Measurements from ENCODE around the gene SMIM45.

The SMIM45 gene

DNA sequence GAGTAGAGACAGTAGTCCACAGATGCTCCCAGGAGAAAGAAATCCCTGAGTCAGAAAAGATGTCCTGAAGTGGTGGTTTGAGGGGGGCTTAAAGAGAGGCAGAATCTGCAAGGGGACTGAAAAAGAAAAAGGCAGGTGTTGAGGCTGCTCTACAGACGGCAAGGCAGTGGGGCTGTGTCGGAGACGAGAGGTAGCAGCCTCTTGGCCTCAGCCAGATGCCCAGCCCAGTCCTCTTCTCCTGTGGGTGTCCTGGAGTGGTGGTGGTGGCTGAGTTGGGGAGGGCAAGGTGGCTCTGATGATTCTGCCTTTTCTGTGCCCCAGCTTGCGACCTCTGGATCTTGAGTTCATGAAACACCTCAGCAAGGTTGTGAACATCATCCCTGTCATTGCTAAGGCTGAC lies 37.3 kb downstream of the SMIM45 start:
- ATAC-seq (replicated peaks in 1 of 4) (no peak), DNase-seq (no peak)
- H3K36me3 ChIP-seq (ENCODE audit: control insufficient read depth in 2 of 2, extremely low read depth in 1 of 2, insufficient read depth in 1 of 2, low read length in 1 of 2), result no peaks in the 10 kb centered on the region
- ChIA-PET POLR2A (no interaction called here), CTCF (no interaction called here)
- 68% methylated on average over 4 of the region's 4 CpGs for WGBS (ENCODE audit: insufficient coverage)
- H3K9me3 ChIP-seq, result no peaks in the 10 kb centered on the region
- no peak overlapping the region for H3K27ac Mint-ChIP-seq
- H3K27ac ChIP-seq (ENCODE audit: low read length), result no peak overlapping the region
- peaks cover 0 to 11% of the 10 kb centered on the region in 2 experiments for H3K27me3 ChIP-seq (replicated peaks in 1 of 2; ENCODE audit: control insufficient read depth in 2 of 2, extremely low read depth in 1 of 2, insufficient read depth in 2 of 2, low read length in 1 of 2)
- no peak overlapping the region for H3K4me3 Mint-ChIP-seq
- H3K9me3 Mint-ChIP-seq, result no peaks in the 10 kb centered on the region
- no peaks in the 10 kb centered on the region for H3K4me1 Mint-ChIP-seq
- no peak overlapping the region for H3K4me3 ChIP-seq (ENCODE audit: control insufficient read depth in 1 of 2, extremely low read depth in 1 of 2, low read length in 1 of 2)
- H3K36me3 Mint-ChIP-seq, result no peaks in the 10 kb centered on the region
- no peaks in the 10 kb centered on the region for H3K4me1 ChIP-seq (ENCODE audit: control insufficient read depth in 1 of 2, extremely low read depth in 1 of 2, insufficient read depth in 2 of 2, low read length in 2 of 2)
- peaks cover 0 to 4% of the 10 kb centered on the region in 2 donors for H3K27me3 Mint-ChIP-seq

DNA sequence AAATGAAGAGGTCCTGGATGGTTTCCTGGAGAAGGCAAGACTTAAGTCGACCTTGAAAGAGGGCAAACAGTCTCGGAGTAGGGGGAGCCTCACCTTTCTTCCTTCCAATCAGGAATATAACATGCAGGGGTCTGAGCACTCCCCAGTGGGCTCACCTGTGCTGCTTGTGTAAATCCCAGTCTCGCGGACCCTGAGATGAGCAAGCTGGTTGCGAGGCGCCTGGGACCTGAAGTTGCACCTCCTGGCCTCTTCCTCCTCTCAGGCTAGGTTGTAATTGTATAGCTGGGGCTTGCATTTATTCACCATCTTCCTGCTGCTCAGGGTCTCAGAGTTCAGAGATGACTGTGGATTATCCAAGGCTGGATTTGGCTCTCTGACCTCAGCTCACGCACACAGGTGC lies 39.2 kb downstream of the SMIM45 start:
- Histone ChIP-seq H3K36me3 (ENCODE audit: control insufficient read depth in 2 of 2, extremely low read depth in 1 of 2, insufficient read depth in 1 of 2, low read length in 1 of 2) (no peaks in the 10 kb centered on the region), H3K4me1 (ENCODE audit: control insufficient read depth in 1 of 2, extremely low read depth in 1 of 2, insufficient read depth in 2 of 2, low read length in 2 of 2) (no peaks in the 10 kb centered on the region), H3K27ac (ENCODE audit: low read length) (no peak overlapping the region), H3K4me3 (ENCODE audit: control insufficient read depth in 1 of 2, extremely low read depth in 1 of 2, low read length in 1 of 2) (no peak overlapping the region), H3K9me3 (no peaks in the 10 kb centered on the region), H3K27me3 (replicated peaks in 1 of 2; ENCODE audit: control insufficient read depth in 2 of 2, extremely low read depth in 1 of 2, insufficient read depth in 2 of 2, low read length in 1 of 2) (peaks cover 0 to 11% of the 10 kb centered on the region in 2 experiments)
- no CpG with 5 or more reads among the region's 7 CpGs for WGBS (ENCODE audit: insufficient coverage)
- ChIA-PET POLR2A (no interaction called here), CTCF (interaction anchor here in 1 of 2 donors (0.5 kb wide), 1 partner anchor 70 kb away, joined by 4 read pairs; no protein-coding TSS in a partner anchor)
- ATAC-seq (replicated peaks in 1 of 4) (no peak), DNase-seq (no peak)
- H3K27me3 Mint-ChIP-seq, result peaks cover 0 to 4% of the 10 kb centered on the region in 2 donors
- no peaks in the 10 kb centered on the region for H3K4me1 Mint-ChIP-seq
- H3K9me3 Mint-ChIP-seq, result no peaks in the 10 kb centered on the region
- no peaks in the 10 kb centered on the region for H3K36me3 Mint-ChIP-seq
- no peak overlapping the region for H3K4me3 Mint-ChIP-seq
- no peak overlapping the region for H3K27ac Mint-ChIP-seq

DNA sequence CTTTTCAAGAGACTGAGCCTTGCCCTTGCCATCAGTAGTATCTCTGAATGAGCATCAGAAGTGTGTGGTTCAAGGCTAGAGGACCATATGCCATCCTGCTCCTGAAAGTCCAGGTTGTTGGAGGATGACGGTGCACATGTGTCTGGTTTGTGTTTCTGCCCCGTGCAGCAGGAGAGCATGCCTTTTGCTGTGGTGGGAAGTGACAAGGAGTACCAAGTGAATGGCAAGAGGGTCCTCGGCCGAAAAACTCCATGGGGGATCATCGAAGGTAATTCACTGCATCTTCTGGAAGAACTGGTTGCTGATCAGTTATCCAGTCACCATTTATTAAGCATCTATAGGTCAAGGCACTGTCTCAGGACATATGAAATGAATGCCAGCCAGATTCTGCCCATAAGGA lies 40.5 kb downstream of the SMIM45 start:
- ChIA-PET POLR2A (no interaction called here), CTCF (no interaction called here)
- H3K9me3 ChIP-seq, result no peaks in the 10 kb centered on the region
- peaks cover 0 to 15% of the 10 kb centered on the region in 2 experiments for H3K27me3 ChIP-seq (replicated peaks in 1 of 2; ENCODE audit: control insufficient read depth in 2 of 2, extremely low read depth in 1 of 2, insufficient read depth in 2 of 2, low read length in 1 of 2)
- H3K27ac Mint-ChIP-seq, result no peak overlapping the region
- no peak overlapping the region for H3K27ac ChIP-seq (ENCODE audit: low read length)
- H3K4me3 ChIP-seq (ENCODE audit: control insufficient read depth in 1 of 2, extremely low read depth in 1 of 2, low read length in 1 of 2), result no peak overlapping the region
- peaks cover under 1 to 3% (median under 1%) of the 10 kb centered on the region in 3 donors for H3K4me1 Mint-ChIP-seq
- peak in 1 of 35 experiments; percentile 3 for DNase-seq
- H3K9me3 Mint-ChIP-seq, result no peaks in the 10 kb centered on the region
- H3K4me3 Mint-ChIP-seq, result no peak overlapping the region
- H3K27me3 Mint-ChIP-seq, result peaks cover 0 to 4% of the 10 kb centered on the region in 2 donors
- ATAC-seq (replicated peaks in 1 of 4), result no peak
- no peaks in the 10 kb centered on the region for H3K36me3 ChIP-seq (ENCODE audit: control insufficient read depth in 2 of 2, extremely low read depth in 1 of 2, insufficient read depth in 1 of 2, low read length in 1 of 2)
- H3K4me1 ChIP-seq (ENCODE audit: control insufficient read depth in 1 of 2, extremely low read depth in 1 of 2, insufficient read depth in 2 of 2, low read length in 2 of 2), result no peaks in the 10 kb centered on the region
- H3K36me3 Mint-ChIP-seq, result no peaks in the 10 kb centered on the region
- WGBS (ENCODE audit: insufficient coverage), result 94% methylated on average over 3 of the region's 5 CpGs

DNA sequence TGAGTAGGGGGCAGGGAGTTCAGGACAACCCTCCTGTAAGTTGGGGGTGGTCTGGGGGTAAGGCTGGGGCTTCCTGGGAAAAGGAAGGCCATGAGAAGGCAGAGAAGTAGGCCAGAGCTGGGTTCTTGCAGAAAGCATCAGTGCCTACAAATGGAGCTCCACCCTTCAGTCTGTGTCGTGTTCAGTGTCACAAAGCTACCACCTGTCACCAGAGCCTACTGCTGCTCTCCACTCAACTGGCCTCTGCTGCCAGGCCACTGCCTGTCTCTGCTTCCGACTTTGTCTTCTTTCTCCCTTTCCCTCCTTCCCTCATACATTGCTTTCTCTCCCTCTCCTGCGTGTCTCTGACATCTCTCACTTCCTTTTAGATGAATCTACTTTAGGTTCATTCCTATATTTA lies 43.3 kb downstream of the SMIM45 start:
- no peak overlapping the region for H3K27ac Mint-ChIP-seq
- 53% methylated on average over 3 of the region's 3 CpGs for WGBS (ENCODE audit: insufficient coverage)
- H3K36me3 Mint-ChIP-seq, result peaks cover 3% of the 10 kb centered on the region
- Histone ChIP-seq H3K4me3 (ENCODE audit: control insufficient read depth in 1 of 2, extremely low read depth in 1 of 2, low read length in 1 of 2) (no peak overlapping the region), H3K27me3 (replicated peaks in 1 of 2; ENCODE audit: control insufficient read depth in 2 of 2, extremely low read depth in 1 of 2, insufficient read depth in 2 of 2, low read length in 1 of 2) (peaks cover 0 to 16% of the 10 kb centered on the region in 2 experiments), H3K9me3 (no peaks in the 10 kb centered on the region), H3K36me3 (ENCODE audit: control insufficient read depth in 2 of 2, extremely low read depth in 1 of 2, insufficient read depth in 1 of 2, low read length in 1 of 2) (no peaks in the 10 kb centered on the region), H3K4me1 (ENCODE audit: control insufficient read depth in 1 of 2, extremely low read depth in 1 of 2, insufficient read depth in 2 of 2, low read length in 2 of 2) (peaks cover 2 to 23% of the 10 kb centered on the region in 2 experiments), H3K27ac (ENCODE audit: low read length) (no peak overlapping the region)
- ChIA-PET CTCF (interaction anchor here in 1 of 2 donors (0.6 kb wide), 1 partner anchor 204 kb away, joined by 3 read pairs; no protein-coding TSS in a partner anchor), POLR2A (interaction anchor here (0.5 to 0.6 kb wide), 2 partner anchors 94 to 215 kb away, joined by 3 to 11 read pairs; no protein-coding TSS in a partner anchor)
- no peak overlapping the region for H3K4me3 Mint-ChIP-seq
- peaks cover 21 to 25% (median 23%) of the 10 kb centered on the region in 3 donors for H3K4me1 Mint-ChIP-seq
- H3K9me3 Mint-ChIP-seq, result peaks cover 0 to 3% (median 3%) of the 10 kb centered on the region in 3 donors
- H3K27me3 Mint-ChIP-seq, result peaks cover 0 to 4% of the 10 kb centered on the region in 2 donors
- DNase-seq, result no peak
- no peak for ATAC-seq (replicated peaks in 1 of 4)

DNA sequence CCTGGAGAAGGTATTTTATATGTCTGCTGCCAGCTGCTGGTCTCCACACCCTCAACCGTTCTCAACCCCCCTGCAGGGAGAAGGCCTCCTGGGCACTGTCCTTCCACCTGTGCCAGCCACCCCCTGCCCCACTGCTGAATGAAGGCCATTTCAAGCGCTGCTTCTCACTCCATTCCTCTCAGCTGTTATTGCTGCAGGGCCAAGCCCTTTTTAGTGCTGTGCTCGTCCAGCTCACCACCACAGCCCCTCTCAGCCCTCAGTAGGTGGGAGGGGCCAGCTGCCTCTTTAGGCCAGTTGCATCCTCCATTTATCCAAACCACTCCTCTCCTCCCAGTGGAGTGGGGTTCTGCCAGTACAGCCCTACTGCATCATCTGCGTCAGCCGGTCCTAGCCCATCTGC lies 44.9 kb downstream of the SMIM45 start:
- Mint-ChIP-seq H3K4me1 (peaks cover 23 to 25% (median 23%) of the 10 kb centered on the region in 3 donors), H3K4me3 (no peak overlapping the region), H3K27ac (peak overlapping the region in 1 of 2 donors; percentile 47), H3K36me3 (peaks cover 9% of the 10 kb centered on the region), H3K9me3 (peaks cover 3 to 9% (median 8%) of the 10 kb centered on the region in 3 donors), H3K27me3 (peaks cover 0 to 4% of the 10 kb centered on the region in 2 donors)
- H3K9me3 ChIP-seq, result no peaks in the 10 kb centered on the region
- peaks cover 2 to 23% of the 10 kb centered on the region in 2 experiments for H3K4me1 ChIP-seq (ENCODE audit: control insufficient read depth in 1 of 2, extremely low read depth in 1 of 2, insufficient read depth in 2 of 2, low read length in 2 of 2)
- DNase-seq (no peak), ATAC-seq (replicated peaks in 1 of 4) (no peak)
- H3K36me3 ChIP-seq (ENCODE audit: control insufficient read depth in 2 of 2, extremely low read depth in 1 of 2, insufficient read depth in 1 of 2, low read length in 1 of 2), result no peaks in the 10 kb centered on the region
- H3K27ac ChIP-seq (ENCODE audit: low read length), result no peak overlapping the region
- no peak overlapping the region for H3K4me3 ChIP-seq (ENCODE audit: control insufficient read depth in 1 of 2, extremely low read depth in 1 of 2, low read length in 1 of 2)
- POLR2A ChIA-PET, result no interaction called here
- WGBS (ENCODE audit: insufficient coverage), result 88% methylated on average over 5 of the region's 5 CpGs
- H3K27me3 ChIP-seq (replicated peaks in 1 of 2; ENCODE audit: control insufficient read depth in 2 of 2, extremely low read depth in 1 of 2, insufficient read depth in 2 of 2, low read length in 1 of 2), result peaks cover 0 to 13% of the 10 kb centered on the region in 2 experiments
- CTCF ChIA-PET, result no interaction called here

DNA sequence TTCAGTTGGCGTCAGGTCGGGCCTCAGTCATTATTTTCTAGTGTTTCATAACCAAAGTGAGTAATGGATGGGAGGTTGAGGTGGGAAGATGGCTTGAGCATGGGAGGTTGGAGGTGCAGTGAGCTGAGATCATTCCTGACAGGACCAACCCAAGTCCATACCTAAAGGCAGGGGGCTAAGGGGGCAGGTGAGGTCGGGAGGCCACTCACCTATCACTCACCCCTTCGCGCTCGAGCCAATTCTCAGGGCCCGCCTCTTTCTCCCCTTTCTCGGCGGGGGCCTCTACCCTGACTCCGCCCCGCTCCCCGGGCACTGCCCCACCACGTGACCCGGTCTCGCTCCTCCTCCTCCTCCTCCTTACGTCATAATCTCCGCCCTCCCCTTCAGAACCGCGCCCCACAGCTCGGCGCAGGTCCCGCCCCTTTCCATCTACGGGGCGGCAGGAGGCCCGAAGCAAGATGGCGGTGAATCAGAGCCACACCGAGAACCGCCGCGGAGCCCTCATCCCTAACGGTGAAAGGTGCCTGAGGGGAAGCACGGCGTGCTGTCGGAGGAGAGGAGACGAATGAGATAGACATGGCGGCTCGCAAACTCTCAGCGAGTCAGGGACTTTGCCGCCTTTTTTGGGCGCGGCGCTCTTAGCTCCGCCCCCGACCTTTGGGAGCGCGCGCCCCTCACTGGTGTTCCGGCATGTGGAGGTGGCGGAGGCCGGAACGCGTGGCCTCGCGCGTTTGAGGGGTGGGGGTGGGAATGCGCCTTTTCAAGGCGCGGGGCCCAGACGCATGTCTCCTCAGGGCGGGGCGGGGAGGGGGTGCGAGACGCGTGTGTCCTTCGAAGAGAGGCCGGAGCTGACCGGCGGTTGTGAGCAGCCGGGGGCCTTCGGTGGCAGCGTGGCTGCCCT lies 46.7 kb downstream of the SMIM45 start, which contains the start of gene WBP2NL:
Gene WBP2NL, plus strand, starts transcription at position 428 of the 901 bp plus-strand sequence. Its CDS starts 31 bp downstream, at position 459.
- ChIA-PET POLR2A (interaction anchor here (0.6 kb wide), 2 partner anchors 84 to 553 kb away, joined by 3 to 10 read pairs; partner anchors contain the start of gene SHISA8 (in 1 of the 2)), CTCF (no interaction called here)
- Histone ChIP-seq H3K36me3 (ENCODE audit: control insufficient read depth in 2 of 2, extremely low read depth in 1 of 2, insufficient read depth in 1 of 2, low read length in 1 of 2) (no peaks in the 10 kb centered on the region), H3K9me3 (no peaks in the 10 kb centered on the region), H3K27ac (ENCODE audit: low read length) (peak within 1 kb of the TSS; percentile 62), H3K27me3 (replicated peaks in 1 of 2; ENCODE audit: control insufficient read depth in 2 of 2, extremely low read depth in 1 of 2, insufficient read depth in 2 of 2, low read length in 1 of 2) (peaks cover 0 to 13% of the 10 kb centered on the region in 2 experiments), H3K4me3 (ENCODE audit: control insufficient read depth in 1 of 2, extremely low read depth in 1 of 2, low read length in 1 of 2) (peak within 1 kb of the TSS; percentile 67 to 74), H3K4me1 (ENCODE audit: control insufficient read depth in 1 of 2, extremely low read depth in 1 of 2, insufficient read depth in 2 of 2, low read length in 2 of 2) (peaks cover 2 to 23% of the 10 kb centered on the region in 2 experiments)
- peaks cover 9% of the 10 kb centered on the region for H3K36me3 Mint-ChIP-seq
- peaks cover 23 to 25% (median 23%) of the 10 kb centered on the region in 3 donors for H3K4me1 Mint-ChIP-seq
- 36% methylated on average over 55 of the region's 71 CpGs for WGBS (ENCODE audit: insufficient coverage)
- no peaks in the 10 kb centered on the region for H3K27me3 Mint-ChIP-seq
- DNase-seq, result peak; percentile 66 to 93 (median 84)
- H3K9me3 Mint-ChIP-seq, result peaks cover 3 to 18% (median 12%) of the 10 kb centered on the region in 3 donors
- H3K27ac Mint-ChIP-seq, result peak within 1 kb of the TSS; percentile 95
- peak; percentile 95 to 96 (median 96) for ATAC-seq (replicated peaks in 1 of 4)
- H3K4me3 Mint-ChIP-seq, result peak within 1 kb of the TSS; percentile 89 to 98 (median 92)

Measured in T-cell (primary cell).